ENCODE data around the gene BHLHA15.

Gene BHLHA15

GRCh38 chr7:98189559-98189958, 21.7 kb upstream of the BHLHA15 start:
- no peak for DNase-seq

DNA sequence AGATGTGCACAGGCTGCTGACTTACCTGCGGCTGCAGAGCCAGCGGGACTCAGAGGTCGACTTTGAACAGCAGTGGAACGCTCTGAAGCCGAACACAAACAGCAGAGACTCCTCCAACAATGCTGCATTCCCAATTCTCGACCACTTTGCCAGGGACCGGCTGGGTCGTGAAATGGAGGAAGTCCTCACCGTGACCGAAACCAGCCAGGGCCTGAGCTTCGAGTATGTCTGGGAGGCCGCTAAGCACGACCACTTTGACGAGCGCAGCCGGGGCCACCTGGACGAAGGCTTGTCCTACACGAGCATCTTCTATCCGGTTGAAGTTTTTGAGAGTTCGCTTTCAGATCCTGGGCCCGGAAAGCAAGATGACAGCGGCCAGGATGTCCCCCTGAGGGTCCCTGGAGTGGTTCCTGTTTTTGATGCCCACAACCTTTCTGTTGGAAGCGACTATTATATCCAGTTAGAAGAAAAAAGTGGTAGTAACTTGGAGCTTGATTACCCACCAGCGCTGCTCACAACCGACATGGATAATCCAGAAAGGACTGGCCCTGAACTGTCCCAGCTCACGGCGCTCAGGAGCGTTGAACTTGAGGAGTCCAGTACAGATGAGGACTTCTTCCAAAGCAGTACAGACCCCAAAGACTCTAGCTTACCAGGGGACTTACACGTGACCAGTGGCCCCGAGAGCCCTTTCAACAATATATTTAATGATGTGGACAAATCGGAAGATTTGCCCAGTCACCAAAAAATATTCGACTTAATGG, 19.4 kb upstream of the BHLHA15 start:
- DNase-seq: no peak

DNA sequence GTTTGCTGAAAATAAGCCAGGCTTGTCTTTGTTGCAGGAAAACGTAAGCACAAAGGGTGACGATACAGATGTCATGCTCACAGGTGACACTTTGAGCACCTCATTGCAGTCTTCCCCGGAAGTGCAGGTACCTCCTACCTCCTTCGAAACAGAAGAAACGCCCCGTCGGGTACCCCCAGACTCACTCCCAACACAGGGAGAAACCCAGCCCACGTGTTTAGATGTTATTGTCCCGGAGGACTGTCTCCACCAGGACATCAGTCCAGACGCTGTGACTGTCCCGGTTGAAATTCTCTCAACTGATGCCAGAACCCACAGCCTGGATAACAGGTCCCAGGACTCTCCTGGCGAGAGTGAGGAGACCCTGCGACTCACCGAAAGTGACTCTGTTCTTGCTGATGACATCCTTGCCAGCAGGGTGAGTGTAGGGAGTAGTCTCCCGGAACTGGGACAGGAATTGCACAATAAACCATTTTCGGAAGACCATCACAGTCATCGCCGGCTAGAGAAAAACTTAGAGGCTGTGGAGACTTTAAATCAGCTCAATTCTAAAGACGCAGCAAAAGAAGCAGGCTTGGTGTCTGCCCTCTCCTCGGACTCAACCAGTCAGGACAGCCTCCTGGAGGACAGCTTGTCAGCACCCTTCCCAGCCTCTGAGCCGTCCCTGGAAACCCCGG, 18.3 kb upstream of the BHLHA15 start:
- DNase-seq: no peak

DNA sequence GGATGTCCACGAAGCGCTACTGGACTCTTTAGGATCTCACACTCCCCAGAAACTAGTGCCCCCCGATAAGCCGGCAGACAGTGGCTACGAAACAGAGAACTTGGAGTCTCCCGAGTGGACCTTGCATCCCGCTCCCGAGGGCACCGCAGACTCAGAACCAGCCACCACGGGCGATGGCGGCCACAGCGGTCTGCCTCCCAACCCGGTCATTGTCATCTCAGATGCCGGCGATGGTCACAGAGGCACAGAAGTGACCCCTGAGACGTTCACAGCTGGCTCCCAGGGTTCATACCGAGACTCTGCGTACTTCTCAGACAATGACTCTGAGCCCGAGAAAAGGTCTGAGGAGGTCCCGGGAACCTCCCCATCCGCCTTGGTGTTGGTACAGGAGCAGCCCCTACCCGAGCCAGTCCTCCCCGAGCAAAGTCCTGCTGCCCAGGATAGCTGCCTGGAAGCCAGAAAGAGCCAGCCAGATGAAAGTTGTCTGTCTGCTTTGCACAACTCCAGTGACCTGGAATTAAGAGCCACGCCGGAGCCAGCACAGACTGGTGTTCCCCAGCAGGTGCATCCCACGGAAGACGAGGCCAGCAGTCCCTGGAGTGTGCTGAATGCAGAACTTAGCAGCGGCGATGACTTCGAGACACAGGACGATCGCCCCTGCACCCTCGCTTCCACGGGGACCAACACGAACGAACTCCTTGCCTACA, 17.6 kb upstream of the BHLHA15 start:
- no peak for DNase-seq

DNA sequence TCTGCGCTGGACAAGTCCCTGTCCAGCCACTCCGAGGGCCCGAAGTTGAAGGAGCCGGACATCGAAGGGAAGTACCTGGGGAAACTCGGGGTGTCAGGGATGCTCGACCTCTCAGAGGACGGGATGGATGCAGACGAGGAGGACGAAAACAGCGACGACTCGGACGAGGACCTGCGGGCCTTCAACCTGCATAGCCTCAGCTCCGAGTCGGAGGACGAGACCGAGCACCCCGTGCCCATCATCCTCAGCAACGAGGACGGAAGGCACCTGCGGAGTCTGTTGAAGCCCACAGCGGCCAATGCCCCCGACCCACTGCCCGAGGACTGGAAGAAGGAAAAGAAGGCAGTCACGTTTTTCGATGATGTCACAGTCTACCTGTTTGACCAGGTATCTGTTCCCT, 17.1 kb upstream of the BHLHA15 start:
- DNase-seq: no peak

GRCh38 chr7:98194672-98195457, 16.4 kb upstream of the BHLHA15 start:
- DNase-seq: no peak

DNA sequence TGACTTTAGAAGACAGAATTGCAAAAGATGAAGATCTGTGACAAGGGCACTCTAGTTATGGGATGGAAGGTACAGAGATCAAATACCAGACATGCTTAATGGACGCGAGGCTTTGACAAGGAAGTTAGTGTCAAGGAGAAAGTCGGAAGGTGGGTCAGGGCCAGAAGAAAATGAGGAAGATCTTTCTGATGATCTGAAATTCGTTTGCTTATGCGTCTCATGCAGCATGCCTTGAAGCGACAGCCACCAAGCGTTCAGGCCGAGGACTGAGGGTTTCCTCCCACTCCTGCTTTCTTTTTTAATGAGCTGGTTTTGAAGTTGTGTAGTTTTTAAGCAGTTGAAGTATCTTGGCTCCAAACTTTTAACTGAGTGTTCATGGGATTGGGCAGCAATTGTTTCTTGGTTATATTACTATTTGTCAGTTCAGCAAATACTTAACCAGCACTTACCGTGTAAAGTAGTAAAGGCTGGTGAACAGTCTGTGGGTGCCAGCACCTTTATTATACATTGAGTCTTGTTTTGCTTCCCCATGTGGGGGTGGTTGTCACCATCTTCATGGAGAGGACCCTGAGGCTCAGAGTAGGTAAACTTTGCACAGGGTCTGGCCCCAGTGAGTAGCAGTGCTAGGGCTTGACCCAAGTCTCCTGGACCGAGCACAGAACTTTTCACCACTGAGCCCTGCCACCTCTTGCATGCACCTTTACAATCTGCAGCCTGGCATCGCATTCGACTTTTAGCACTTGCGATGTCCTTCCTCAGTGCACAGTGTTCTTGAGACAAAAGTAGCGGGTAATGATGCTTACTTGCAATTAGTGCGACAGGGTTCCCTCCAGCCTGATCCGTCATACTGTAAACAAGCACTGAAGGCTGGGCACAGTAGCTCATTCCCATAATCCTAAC, 14.3 kb upstream of the BHLHA15 start:
- DNase-seq: no peak

- no peak for DNase-seq
Observed at GRCh38 chr7:98199131-98199530, 12.1 kb upstream of the BHLHA15 start.

DNA sequence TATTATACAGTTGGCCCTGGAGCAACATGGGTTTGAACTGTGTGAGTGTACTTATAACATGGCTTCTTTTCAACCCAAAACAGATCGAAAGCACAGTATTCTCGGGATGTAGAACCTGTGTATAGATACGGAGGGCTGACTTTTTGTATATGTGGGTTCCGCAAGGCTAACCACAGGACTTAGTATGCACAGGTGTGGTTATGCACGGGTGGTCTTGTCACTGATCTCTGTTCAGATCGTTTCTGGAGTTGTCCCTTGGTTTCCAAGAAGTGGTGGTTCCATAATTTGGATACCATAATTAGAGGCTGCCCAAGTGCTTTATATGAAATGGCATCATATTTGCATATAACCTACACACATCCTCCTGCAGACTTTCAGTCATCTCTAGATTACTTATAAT, 10.9 kb upstream of the BHLHA15 start:
- no peak for DNase-seq

GRCh38 chr7:98202367-98203195, 8.7 kb upstream of the BHLHA15 start:
- peak; percentile 62 to 74 for DNase-seq

GRCh38 chr7:98203261-98203963, 7.8 kb upstream of the BHLHA15 start:
- DNase-seq: no peak

- DNase-seq: no peak
Observed at GRCh38 chr7:98203964-98204605, 7.2 kb upstream of the BHLHA15 start.

GRCh38 chr7:98204670-98205069, 6.6 kb upstream of the BHLHA15 start:
- DNase-seq: no peak

DNA sequence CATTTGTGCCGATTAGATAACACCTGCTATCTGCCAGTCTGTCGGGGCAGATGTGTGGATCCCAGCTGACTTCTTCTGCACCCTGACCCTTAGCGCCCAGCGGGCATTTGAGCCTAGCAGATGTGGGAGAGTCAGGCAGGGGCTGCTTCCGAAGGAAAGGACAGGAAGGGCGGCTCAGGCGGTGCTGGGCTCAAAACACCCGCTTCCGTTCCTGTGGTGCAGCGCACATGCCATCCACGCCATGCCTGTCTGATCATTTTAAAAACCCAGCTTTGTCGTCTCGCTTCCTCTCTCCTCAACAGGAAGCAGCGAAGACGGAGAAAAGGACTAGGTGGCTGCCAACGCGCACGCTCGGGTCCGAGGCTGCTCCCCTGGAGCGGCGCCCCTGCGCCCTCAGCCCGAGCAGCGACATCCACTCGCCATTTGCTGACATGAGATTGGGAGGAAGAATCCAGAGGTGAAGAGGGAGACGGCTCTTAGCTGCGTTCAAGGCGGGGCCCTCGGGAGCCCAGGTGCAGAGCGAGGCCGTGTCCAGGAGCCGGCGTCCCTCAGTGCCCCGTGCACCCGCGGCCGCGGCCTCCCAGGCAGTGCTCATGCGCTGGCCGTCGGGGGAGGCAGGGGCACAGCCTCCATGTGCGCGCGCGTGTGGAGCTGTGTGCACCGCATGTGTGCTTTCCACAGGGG, 5.9 kb upstream of the BHLHA15 start:
- DNase-seq: no peak

DNA sequence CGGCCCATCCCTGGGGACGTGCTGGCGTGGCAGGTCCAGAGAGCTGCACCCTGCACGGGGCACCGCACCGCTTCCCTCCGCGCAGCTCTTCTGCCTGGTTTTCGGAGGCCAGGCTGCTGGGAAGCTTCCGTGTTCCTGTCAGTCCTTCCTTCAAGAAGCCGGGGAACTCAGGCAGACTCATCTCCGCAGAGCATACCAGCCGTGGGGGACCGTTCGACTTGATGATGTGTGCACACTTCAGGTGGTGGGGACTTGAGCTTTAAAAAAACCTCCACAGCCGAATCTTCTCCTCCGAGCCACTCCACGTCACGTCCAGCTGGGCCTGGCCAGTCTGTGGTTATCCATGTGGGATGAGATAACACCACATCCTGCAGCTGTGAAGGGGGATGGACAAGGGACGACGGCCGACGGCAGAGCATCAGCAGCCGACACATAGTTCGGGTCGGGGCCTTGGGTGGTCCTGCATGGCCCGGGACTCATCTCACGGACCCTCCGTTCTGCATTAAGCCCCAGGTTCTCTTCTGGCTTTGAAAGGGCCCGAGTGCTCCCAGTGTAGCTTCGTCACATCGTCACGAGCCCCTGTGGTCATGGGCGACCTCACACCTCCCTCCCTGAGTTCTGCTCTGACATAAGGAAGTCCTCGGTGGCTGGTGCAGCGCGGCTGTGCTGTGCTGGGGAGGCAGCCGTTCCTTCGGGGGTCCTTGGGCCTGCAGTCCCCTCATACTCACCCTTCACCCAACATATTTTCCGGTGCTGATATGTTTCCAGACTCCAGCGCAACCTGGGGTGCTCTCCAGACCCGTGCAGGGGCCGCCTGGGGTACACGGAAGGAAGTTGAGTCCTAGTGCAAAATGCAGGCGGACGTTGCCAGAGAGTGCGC, 4.5 kb upstream of the BHLHA15 start:
- no peak for DNase-seq

DNA sequence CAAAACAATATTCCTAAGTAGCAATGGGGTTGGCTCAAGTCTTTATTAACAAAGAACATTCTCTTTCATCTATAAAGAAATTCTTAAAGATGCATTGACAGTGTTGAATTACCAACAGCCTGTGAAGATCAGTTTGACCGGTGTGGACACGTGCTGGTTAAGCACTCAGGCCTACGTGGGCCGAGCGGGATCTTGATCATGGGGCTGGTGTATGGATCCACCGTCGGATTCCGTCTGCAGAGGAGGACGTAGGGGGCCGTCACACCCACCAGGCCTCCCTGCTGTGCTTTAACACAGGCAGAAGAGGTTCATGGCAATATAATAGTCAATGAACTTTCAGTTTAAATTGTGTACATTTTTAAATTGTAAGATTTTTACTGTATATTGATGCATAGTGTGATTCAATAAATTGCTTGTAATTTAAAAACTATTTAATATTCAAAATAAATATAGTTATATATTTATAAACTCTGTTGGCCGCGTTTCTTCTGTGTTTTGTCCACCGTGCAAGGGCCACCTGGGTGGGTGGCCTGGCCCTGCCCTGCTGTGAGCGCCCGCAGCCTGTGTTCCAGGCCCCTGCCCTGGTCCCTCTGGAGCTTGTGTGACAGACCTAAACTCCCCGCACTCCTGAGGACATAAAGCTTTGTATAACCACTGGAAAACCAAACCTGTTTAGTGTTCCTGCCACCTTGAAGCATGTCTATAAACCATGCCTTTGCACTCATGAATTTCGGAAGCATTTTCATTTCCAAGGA, 1.9 kb upstream of the BHLHA15 start:
- no peak for DNase-seq

- no peak for DNase-seq
Observed at GRCh38 chr7:98210513-98211220, 572 bp upstream of the BHLHA15 start.
